ENCODE data around the gene SNAI3. TPM values are rescaled to one million over a fixed set of nuclear protein-coding genes. Genes with fewer than 3 reads are reported as not detected.

Gene SNAI3
- total RNA-seq (10 to 100 TPM in 1 of 5 experiments, 1 to 10 TPM in 4; 2.7 to 13.0 (median 6.1) TPM), polyA plus RNA-seq (10 to 100 TPM in 1 of 2 donors, 1 to 10 TPM in 1; 6.5 to 13.5 TPM), total RNA-seq (2.4 reads per million, percentile 12 among the genes with 10 or more reads in this experiment)

DNA sequence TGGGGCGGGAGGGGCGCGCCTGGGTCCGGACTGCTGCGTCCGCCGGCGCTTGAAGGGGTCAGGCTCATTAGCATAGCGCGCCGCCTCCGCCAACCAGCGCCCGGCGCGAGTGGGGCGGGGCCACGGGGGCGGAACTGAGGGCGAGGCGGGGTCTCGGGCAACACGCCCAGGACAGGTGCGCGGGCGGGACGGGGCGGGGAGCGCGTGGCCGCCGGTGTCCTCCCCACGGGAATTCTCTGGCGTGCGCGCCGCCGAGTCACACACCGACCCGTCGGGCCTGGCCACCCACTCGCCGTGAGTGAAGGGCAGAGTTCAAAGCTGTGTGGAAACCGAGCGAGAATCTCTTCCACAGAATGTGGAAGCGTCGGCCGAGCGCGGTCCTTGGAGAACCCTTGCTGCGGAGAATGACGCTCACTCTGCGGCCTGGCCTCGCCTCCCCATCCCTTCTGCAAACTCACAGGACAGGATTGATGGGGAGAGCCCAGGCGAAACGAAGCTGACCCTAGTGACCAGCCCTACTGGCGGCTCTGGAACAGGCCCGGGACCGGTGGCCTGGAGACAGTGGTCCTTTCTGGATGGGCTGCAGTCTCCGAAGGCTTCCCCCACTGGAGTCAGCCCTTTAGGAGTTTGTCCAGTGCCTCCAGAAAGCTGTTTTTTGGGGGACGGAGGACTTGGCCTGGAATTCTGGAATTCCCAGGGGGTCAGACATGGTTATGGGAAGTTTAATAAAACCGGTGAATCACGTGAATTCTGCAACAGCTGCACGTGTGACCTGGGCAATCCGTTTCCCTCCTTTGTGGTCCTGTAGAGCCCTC, at the start of gene SNAI3:
SNAI3 (minus strand) TSS at position 69 of the 815 bp plus-strand sequence. CDS start 101 bp downstream, outside the sequence.
- Histone ChIP-seq H3K27me3 (ENCODE audit: control insufficient read depth in 2 of 2, insufficient read depth in 2 of 2, low read length in 2 of 2) (no peaks in the 10 kb centered on the region), H3K9me3 (ENCODE audit: control insufficient read depth in 2 of 3, low read length in 3 of 3) (no peaks in the 10 kb centered on the region), H3K4me3 (ENCODE audit: low read length) (peak within 1 kb of the TSS; percentile 85), H3K36me3 (ENCODE audit: control insufficient read depth in 2 of 3, insufficient read depth in 3 of 3, low read length in 3 of 3) (no peaks in the 10 kb centered on the region), H3K27ac (ENCODE audit: low read depth, low read length) (peak within 1 kb of the TSS; percentile 77), H3K4me1 (ENCODE audit: control insufficient read depth in 2 of 2, insufficient read depth in 2 of 2, low read length in 2 of 2) (peaks cover 21 to 48% of the 10 kb centered on the region in 2 donors)
- Mint-ChIP-seq H3K4me1 (peaks cover 23 to 76% (median 59%) of the 10 kb centered on the region in 7 donors), H3K4me3 (peak within 1 kb of the TSS; percentile 72 to 87 (median 81)), H3K27ac (peak within 1 kb of the TSS in 8 of 9 donors; percentile 6 to 81 (median 63)), H3K9me3 (peaks cover 0 to 6% (median 0%) of the 10 kb centered on the region in 11 donors), H3K27me3 (no peaks in the 10 kb centered on the region), H3K36me3 (peaks cover 0 to 9% (median 0%) of the 10 kb centered on the region in 5 donors)
- ChIA-PET CTCF (interaction anchor here (3.7 kb wide), 1 partner anchor 14 kb away, joined by 17 read pairs; no protein-coding TSS in a partner anchor), POLR2A (interaction anchor here (1.0 to 10.2 kb wide), 5 partner anchors 9 to 34 kb away, joined by 4 to 134 read pairs (median 8); partner anchors contain the start of genes CTU2 and RNF166)
- intact Hi-C loops (cut with micrococcal nuclease) = loop anchor here (1.0 to 10.0 kb wide), 6 partner anchors 15 to 234 kb away; partner anchors contain the start of genes CYBA (in 2 of the 2), MVD (in 2 of the 2), ZFPM1 (in 2 of the 2) and CDT1 (in 1 of the 2)
- DNase-seq (peak; percentile 69 to 96 (median 80)), ATAC-seq (peak; percentile 91)

DNA sequence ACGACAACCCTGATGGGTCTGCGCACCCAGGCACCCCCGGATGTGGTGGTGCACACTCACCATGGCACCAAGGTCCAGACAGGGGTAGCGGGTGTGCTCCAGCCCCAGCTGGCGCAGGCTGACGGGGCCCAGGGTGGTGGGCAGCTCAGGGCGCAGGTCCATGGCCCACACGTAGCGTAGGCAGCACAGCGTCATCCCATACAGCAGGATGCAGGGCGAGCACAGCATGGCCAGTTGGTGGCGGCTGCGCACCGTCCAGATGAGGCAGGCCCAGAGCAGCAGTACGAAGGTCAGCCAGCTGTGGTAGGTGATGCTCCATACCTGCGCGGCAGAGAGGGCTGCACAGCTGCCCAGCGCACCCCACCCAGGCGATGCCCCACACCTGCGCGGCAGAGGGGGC, 49.8 kb upstream of the SNAI3 start:
- Mint-ChIP-seq H3K36me3 (peaks cover 0 to 8% (median 0%) of the 10 kb centered on the region in 5 donors), H3K27me3 (no peaks in the 10 kb centered on the region), H3K4me1 (peaks cover 0 to 8% (median 0%) of the 10 kb centered on the region in 7 donors), H3K9me3 (no peaks in the 10 kb centered on the region), H3K27ac (no peak overlapping the region), H3K4me3 (no peak overlapping the region)
- peaks cover 0 to 54% (median 0%) of the 10 kb centered on the region in 3 experiments for H3K36me3 ChIP-seq (ENCODE audit: control insufficient read depth in 2 of 3, insufficient read depth in 3 of 3, low read length in 3 of 3)
- DNase-seq (no peak), ATAC-seq (no peak)
- H3K4me3 ChIP-seq (ENCODE audit: low read length) = no peak overlapping the region
- no peaks in the 10 kb centered on the region for H3K9me3 ChIP-seq (ENCODE audit: control insufficient read depth in 2 of 3, low read length in 3 of 3)
- peaks cover 3 to 5% of the 10 kb centered on the region in 2 donors for H3K4me1 ChIP-seq (ENCODE audit: control insufficient read depth in 2 of 2, insufficient read depth in 2 of 2, low read length in 2 of 2)
- H3K27ac ChIP-seq (ENCODE audit: low read depth, low read length) = no peak overlapping the region
- POLR2A ChIA-PET = interaction anchor here (1.3 to 2.3 kb wide), 3 partner anchors 45 to 121 kb away, joined by 4 to 25 read pairs (median 15); partner anchors contain the start of genes APRT, GALNS and TRAPPC2L
- no peaks in the 10 kb centered on the region for H3K27me3 ChIP-seq (ENCODE audit: control insufficient read depth in 2 of 2, insufficient read depth in 2 of 2, low read length in 2 of 2)
- CTCF ChIA-PET = interaction anchor here (0.8 to 1.9 kb wide), 3 partner anchors 32 to 140 kb away, joined by 3 to 8 read pairs (median 3); no protein-coding TSS in a partner anchor
- intact Hi-C loops (cut with micrococcal nuclease) = loop anchor here (2.0 to 5.0 kb wide), 4 partner anchors 34 to 481 kb away; partner anchors contain the start of gene ZNF778 (in 1 of the 2)

DNA sequence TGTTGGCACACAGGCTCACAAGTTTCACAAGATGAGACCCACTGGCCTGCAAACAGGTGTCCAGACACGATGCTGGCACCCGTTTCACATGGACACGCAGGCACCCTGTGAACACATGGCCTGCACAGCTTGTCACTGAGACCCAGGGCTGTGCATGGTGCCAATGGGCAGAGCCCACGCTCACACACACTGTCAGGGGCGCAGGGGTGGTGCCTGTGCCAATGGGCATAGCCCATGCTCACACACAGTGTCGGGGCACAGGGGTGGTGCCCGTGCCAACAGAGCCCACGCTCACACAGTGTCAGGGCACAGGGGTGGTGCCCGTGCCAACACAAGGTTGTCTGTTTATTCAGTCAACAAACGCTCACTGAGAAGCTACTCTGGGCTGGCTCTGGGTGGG, 49.3 kb upstream of the SNAI3 start:
- peaks cover 0 to 8% (median 0%) of the 10 kb centered on the region in 7 donors for H3K4me1 Mint-ChIP-seq
- Histone ChIP-seq H3K9me3 (ENCODE audit: control insufficient read depth in 2 of 3, low read length in 3 of 3) (no peaks in the 10 kb centered on the region), H3K36me3 (ENCODE audit: control insufficient read depth in 2 of 3, insufficient read depth in 3 of 3, low read length in 3 of 3) (peaks cover 0 to 55% (median 0%) of the 10 kb centered on the region in 3 experiments), H3K27me3 (ENCODE audit: control insufficient read depth in 2 of 2, insufficient read depth in 2 of 2, low read length in 2 of 2) (no peaks in the 10 kb centered on the region), H3K4me1 (ENCODE audit: control insufficient read depth in 2 of 2, insufficient read depth in 2 of 2, low read length in 2 of 2) (peaks cover 3 to 5% of the 10 kb centered on the region in 2 donors), H3K4me3 (ENCODE audit: low read length) (no peak overlapping the region), H3K27ac (ENCODE audit: low read depth, low read length) (no peak overlapping the region)
- POLR2A ChIA-PET = no interaction called here
- H3K27ac Mint-ChIP-seq = no peak overlapping the region
- peaks cover 0 to 9% (median 0%) of the 10 kb centered on the region in 5 donors for H3K36me3 Mint-ChIP-seq
- DNase-seq (no peak), ATAC-seq (no peak)
- no peaks in the 10 kb centered on the region for H3K9me3 Mint-ChIP-seq
- no peak overlapping the region for H3K4me3 Mint-ChIP-seq
- intact Hi-C loops (cut with micrococcal nuclease) = loop anchor here (2.0 to 5.0 kb wide), 4 partner anchors 33 to 481 kb away; partner anchors contain the start of gene ZNF778 (in 1 of the 2)
- CTCF ChIA-PET = interaction anchor here (0.6 to 0.8 kb wide), 3 partner anchors 25 to 140 kb away, joined by 3 read pairs; no protein-coding TSS in a partner anchor
- no peaks in the 10 kb centered on the region for H3K27me3 Mint-ChIP-seq

DNA sequence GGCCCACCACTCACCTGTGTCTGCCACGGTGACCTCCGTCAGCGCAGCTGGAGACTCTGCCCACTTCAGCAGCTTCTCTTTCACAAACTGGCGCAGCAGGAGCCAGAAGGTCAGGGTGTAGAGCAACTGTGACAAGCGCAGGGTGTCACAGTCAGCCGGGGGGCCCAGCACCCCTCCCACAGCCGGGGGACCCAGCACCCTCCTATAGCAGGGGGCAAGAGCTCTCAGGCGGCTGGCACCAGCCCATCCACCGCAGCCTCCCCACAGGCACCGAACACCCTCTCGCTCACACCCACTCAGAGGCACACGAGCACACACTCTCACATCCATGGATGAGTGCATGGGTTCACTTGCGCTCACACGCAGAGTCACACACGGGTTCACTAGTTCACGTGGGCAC, 48.8 kb upstream of the SNAI3 start:
- Mint-ChIP-seq H3K4me3 (no peak overlapping the region), H3K27ac (no peak overlapping the region), H3K4me1 (peaks cover 0 to 8% (median 0%) of the 10 kb centered on the region in 7 donors), H3K36me3 (peaks cover 0 to 9% (median 0%) of the 10 kb centered on the region in 5 donors), H3K27me3 (no peaks in the 10 kb centered on the region), H3K9me3 (no peaks in the 10 kb centered on the region)
- Histone ChIP-seq H3K9me3 (ENCODE audit: control insufficient read depth in 2 of 3, low read length in 3 of 3) (no peaks in the 10 kb centered on the region), H3K4me1 (ENCODE audit: control insufficient read depth in 2 of 2, insufficient read depth in 2 of 2, low read length in 2 of 2) (peaks cover 3 to 5% of the 10 kb centered on the region in 2 donors), H3K27me3 (ENCODE audit: control insufficient read depth in 2 of 2, insufficient read depth in 2 of 2, low read length in 2 of 2) (no peaks in the 10 kb centered on the region), H3K27ac (ENCODE audit: low read depth, low read length) (no peak overlapping the region), H3K4me3 (ENCODE audit: low read length) (no peak overlapping the region), H3K36me3 (ENCODE audit: control insufficient read depth in 2 of 3, insufficient read depth in 3 of 3, low read length in 3 of 3) (peaks cover 0 to 52% (median 0%) of the 10 kb centered on the region in 3 experiments)
- ChIA-PET CTCF (interaction anchor here (0.6 to 0.8 kb wide), 2 partner anchors 25 to 141 kb away, joined by 3 read pairs; no protein-coding TSS in a partner anchor), POLR2A (no interaction called here)
- DNase-seq (no peak), ATAC-seq (no peak)
- intact Hi-C loops (cut with micrococcal nuclease) = loop anchor here in 1 of 2 donors (5.0 kb wide), 1 partner anchor 33 kb away; no protein-coding TSS in a partner anchor

DNA sequence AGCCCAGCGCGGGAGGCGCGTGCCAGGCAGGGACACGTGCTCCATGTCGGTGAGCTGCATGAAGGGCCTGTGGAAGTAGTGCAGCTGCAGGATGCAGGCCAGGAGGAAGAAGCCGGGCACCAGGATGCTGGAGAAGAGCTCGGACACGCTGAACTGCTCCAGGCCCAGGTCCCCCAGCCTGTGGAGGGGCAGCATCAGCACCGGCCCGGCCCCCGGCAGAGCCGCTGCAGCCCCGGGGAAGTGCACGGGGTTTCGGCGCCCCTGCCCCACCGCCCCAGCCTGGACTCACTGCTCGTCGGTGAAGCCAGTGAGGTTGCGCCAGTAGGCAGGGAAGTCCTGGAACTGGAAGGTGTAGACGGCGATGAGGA, 48.0 kb upstream of the SNAI3 start:
- Mint-ChIP-seq H3K4me3 (no peak overlapping the region), H3K36me3 (peaks cover 0 to 13% (median 0%) of the 10 kb centered on the region in 5 donors), H3K9me3 (no peaks in the 10 kb centered on the region), H3K27me3 (no peaks in the 10 kb centered on the region), H3K27ac (no peak overlapping the region), H3K4me1 (peaks cover 0 to 8% (median 0%) of the 10 kb centered on the region in 7 donors)
- POLR2A ChIA-PET = no interaction called here
- Histone ChIP-seq H3K4me1 (ENCODE audit: control insufficient read depth in 2 of 2, insufficient read depth in 2 of 2, low read length in 2 of 2) (peaks cover 3 to 5% of the 10 kb centered on the region in 2 donors), H3K9me3 (ENCODE audit: control insufficient read depth in 2 of 3, low read length in 3 of 3) (no peaks in the 10 kb centered on the region), H3K36me3 (ENCODE audit: control insufficient read depth in 2 of 3, insufficient read depth in 3 of 3, low read length in 3 of 3) (peaks cover 0 to 57% (median 0%) of the 10 kb centered on the region in 3 experiments), H3K27ac (ENCODE audit: low read depth, low read length) (no peak overlapping the region), H3K27me3 (ENCODE audit: control insufficient read depth in 2 of 2, insufficient read depth in 2 of 2, low read length in 2 of 2) (no peaks in the 10 kb centered on the region), H3K4me3 (ENCODE audit: low read length) (no peak overlapping the region)
- no peak for DNase-seq
- no peak for ATAC-seq
- intact Hi-C loops (cut with micrococcal nuclease) = no loop called here
- CTCF ChIA-PET = no interaction called here

DNA sequence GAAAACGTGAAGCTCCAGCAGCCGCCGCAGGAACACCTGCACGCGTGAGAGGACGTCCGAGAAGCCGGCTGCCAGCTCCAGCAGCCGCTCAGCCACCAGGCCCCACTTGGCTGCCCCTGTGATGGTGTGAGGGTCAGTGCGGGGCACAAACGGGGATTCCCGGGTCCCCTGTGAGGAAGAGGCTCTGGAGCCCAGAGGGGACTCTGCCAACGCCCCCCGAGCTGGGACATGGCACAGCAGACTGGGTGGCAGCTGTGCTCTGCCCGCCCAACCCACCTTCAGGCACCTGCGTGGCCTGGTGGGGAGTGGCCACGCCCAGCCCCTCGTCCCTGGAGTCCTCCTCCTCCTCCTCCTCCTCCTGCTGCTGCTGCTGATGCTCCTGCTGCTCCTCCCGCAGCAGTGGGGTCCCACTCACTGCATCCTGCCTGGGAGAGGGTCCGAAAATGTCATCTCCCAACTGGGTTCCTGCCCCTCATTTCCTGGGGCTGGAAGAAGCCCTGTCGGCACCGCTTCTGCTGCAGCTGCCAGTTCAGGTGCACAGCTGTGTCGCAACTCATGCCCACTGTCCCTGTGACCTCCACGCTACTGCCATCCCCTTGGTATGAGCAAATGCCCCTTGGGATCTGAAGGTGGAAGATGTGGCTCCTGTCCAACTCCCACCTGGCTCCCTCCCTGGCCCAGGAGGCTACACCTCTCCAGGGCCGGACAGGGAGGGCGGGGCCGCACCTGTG, 47.5 kb upstream of the SNAI3 start:
- no peaks in the 10 kb centered on the region for H3K9me3 Mint-ChIP-seq
- ATAC-seq (no peak), DNase-seq (no peak)
- peaks cover 0 to 8% (median 0%) of the 10 kb centered on the region in 7 donors for H3K4me1 Mint-ChIP-seq
- ChIA-PET CTCF (no interaction called here), POLR2A (no interaction called here)
- H3K4me1 ChIP-seq (ENCODE audit: control insufficient read depth in 2 of 2, insufficient read depth in 2 of 2, low read length in 2 of 2) = peaks cover 3 to 5% of the 10 kb centered on the region in 2 donors
- intact Hi-C loops (cut with micrococcal nuclease) = no loop called here
- no peak overlapping the region for H3K4me3 Mint-ChIP-seq
- H3K27ac ChIP-seq (ENCODE audit: low read depth, low read length) = no peak overlapping the region
- peak overlapping the region in 1 of 9 donors; percentile 48 for H3K27ac Mint-ChIP-seq
- H3K9me3 ChIP-seq (ENCODE audit: control insufficient read depth in 2 of 3, low read length in 3 of 3) = no peaks in the 10 kb centered on the region
- H3K27me3 Mint-ChIP-seq = no peaks in the 10 kb centered on the region
- no peak overlapping the region for H3K4me3 ChIP-seq (ENCODE audit: low read length)
- H3K36me3 ChIP-seq (ENCODE audit: control insufficient read depth in 2 of 3, insufficient read depth in 3 of 3, low read length in 3 of 3) = peaks cover 0 to 57% (median 0%) of the 10 kb centered on the region in 3 experiments
- H3K36me3 Mint-ChIP-seq = peaks cover 0 to 13% (median 0%) of the 10 kb centered on the region in 5 donors
- no peaks in the 10 kb centered on the region for H3K27me3 ChIP-seq (ENCODE audit: control insufficient read depth in 2 of 2, insufficient read depth in 2 of 2, low read length in 2 of 2)
